ENCODE data around the gene RXRA. TPM values are rescaled to one million over a fixed set of nuclear protein-coding genes. Genes with fewer than 3 reads are reported as not detected.

RXRA gene
- total RNA-seq, 6 donors from 2014 or later, result 43.8 to 92.7 (median 74.1) TPM

DNA sequence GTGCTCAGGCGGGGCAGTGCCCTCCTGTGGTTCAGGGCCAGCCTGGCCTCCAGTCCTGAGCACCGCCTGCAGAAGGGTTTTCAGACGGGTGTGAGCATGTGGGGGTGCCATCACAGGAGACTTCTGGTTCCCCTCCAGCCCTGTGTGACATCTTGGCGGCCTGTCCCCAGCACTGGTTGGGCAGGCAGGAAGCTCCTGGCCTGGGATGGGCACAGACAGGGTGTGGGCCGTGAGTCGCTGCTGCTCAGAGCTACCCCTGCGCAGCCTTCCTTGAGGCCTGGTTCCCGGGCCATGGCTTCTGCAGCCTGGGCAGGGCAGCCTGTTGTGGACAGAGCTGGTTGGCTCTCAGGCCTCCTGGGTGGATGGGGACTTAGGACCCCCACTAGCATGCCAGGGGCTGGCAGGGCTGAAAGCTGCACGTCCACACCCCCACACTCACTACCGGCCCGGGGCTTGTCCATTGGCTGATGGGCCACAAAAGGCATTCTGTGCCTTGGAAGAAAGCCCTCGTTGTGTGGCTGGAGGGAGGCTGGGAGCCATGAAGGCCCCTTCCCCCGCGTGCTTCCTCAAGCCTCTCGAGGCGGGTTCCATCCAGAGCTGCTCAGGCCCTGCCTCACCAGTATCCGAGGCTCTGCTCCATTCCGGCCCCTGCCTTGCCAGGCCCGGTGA, 58.7 kb downstream of the RXRA start:
- TF ChIP-seq EP300 (IDR thresholded peaks at IDR 0.05) (no peak), POLR2A (IDR thresholded peaks at IDR 0.05) (no peak), POLR2AphosphoS5 (IDR thresholded peaks at IDR 0.05) (no peak)
- TF ChIP-seq, protein P1, sequence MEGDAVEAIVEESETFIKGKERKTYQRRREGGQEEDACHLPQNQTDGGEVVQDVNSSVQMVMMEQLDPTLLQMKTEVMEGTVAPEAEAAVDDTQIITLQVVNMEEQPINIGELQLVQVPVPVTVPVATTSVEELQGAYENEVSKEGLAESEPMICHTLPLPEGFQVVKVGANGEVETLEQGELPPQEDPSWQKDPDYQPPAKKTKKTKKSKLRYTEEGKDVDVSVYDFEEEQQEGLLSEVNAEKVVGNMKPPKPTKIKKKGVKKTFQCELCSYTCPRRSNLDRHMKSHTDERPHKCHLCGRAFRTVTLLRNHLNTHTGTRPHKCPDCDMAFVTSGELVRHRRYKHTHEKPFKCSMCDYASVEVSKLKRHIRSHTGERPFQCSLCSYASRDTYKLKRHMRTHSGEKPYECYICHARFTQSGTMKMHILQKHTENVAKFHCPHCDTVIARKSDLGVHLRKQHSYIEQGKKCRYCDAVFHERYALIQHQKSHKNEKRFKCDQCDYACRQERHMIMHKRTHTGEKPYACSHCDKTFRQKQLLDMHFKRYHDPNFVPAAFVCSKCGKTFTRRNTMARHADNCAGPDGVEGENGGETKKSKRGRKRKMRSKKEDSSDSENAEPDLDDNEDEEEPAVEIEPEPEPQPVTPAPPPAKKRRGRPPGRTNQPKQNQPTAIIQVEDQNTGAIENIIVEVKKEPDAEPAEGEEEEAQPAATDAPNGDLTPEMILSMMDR (IDR thresholded peaks at IDR 0.05), result no peak
- WGBS, 2 donors, result 66 to 72% methylated on average over 7 to 19 of the region's 19 CpGs
- ATAC-seq (ENCODE audit: low FRiP score in 2 of 2) (peak in 1 of 2 donors; percentile 34), DNase-seq (no peak)
- H3K36me3 ChIP-seq, result no peaks in the 10 kb centered on the region
- peaks cover 78 to 98% (median 91%) of the 10 kb centered on the region in 4 donors for H3K4me1 ChIP-seq
- H3K27me3 ChIP-seq, result no peaks in the 10 kb centered on the region
- no peak overlapping the region for H3K4me3 ChIP-seq
- H3K9me3 ChIP-seq, result no peaks in the 10 kb centered on the region
- peak overlapping the region in 2 of 4 donors; percentile 46 to 55 for H3K27ac ChIP-seq

DNA sequence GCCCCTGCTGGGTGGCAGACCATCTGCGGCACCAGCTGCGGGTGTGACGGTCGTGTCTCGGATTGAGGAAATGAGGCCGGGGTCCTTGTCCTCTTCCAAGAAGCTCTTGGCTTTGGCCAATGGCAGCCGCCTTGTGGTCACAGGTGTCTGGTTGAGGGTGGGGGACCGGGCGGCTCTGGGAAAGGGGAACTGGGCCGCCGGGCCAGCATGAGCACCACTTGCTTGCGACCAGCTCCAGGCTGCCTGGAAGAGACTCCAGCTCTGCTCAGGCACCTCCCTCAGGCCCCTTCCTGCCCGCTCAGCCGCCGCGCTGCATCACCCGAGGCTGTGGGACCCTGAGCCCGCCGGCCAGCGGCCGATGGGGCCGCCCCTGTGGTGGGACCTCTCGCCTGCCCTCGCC, 59.7 kb downstream of the RXRA start:
- DNase-seq (no peak), ATAC-seq (ENCODE audit: low FRiP score in 2 of 2) (no peak)
- WGBS, 2 donors, result 63 to 80% methylated on average over 6 to 19 of the region's 24 CpGs
- peaks cover 72 to 99% (median 87%) of the 10 kb centered on the region in 4 donors for H3K4me1 ChIP-seq
- no peaks in the 10 kb centered on the region for H3K36me3 ChIP-seq
- H3K27me3 ChIP-seq, result no peaks in the 10 kb centered on the region
- no peaks in the 10 kb centered on the region for H3K9me3 ChIP-seq
- peak overlapping the region in 2 of 4 donors; percentile 46 to 55 for H3K27ac ChIP-seq
- H3K4me3 ChIP-seq, result no peak overlapping the region
- TF ChIP-seq, protein P1 (IDR thresholded peaks at IDR 0.05), result no peak
- no peak for TF ChIP-seq POLR2A (IDR thresholded peaks at IDR 0.05)

DNA sequence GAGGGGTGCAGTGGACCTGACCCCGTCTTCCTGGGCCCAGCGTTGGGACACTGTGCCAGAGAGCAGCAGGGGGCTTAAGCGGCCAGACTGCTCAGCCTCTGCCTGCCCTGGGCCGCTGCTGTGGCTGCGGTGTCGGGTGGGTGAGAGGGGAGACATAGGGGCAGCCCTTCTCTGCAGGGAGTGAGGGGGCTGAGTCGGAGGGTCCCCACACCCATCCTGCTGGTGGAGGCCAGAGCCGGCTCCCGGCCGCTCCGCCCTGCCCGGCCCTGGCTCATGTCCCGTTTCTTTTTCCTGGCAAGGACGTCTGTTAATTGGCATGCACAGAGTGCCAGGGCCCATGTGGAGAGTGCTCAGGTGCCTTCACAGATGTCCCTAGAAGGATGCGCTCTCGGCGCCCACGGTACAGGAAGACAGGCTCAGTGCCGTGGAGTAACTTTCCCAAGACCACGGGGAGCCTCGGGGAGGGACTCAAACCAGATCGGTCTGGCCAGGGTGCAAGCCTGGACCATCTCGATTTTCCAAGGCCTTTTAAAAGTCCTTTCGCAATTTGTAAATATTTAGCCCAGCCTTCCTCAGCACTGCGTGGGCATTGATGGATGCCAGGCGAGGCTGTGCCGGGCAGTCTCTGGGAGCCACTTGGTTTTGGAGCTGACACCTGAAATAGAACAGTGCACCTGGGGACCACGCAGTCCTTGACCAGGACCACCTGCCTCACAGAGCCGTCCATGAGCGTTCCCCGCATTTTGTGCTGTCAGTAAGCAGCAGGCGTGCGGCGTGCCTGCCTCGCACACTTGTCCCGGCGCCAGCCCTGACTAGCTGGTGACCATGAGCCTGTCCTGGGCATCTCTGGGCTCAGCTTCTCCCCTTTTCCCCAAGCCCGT, 60.9 kb downstream of the RXRA start:
- ATAC-seq (ENCODE audit: low FRiP score in 2 of 2), result no peak

DNA sequence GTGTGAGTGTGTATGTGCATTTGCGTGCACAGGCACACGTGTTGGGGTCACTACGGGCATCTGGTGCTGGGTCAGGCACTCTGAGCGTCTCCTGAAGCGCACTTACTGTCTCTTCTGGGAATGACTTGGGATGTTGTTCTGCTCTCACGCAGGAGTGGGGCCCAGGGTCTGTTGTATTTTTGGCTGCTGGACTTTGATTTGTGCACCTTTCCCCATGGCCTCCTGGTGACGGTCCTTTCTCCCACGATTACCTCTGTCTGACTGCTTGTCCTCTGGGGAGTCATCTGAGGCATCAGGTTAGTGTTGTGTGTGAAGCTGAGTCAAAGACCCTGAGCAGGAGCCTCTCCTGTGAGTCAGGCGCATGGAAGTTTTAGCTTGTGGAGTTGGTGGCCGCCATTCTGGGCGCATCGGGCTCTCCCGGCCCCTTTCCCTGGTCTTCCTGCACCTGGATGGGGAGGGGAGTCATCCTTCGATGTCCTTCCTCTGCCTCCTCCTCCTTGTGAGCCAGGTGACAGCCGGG, 62.1 kb downstream of the RXRA start:
- Histone ChIP-seq H3K4me3 (no peak overlapping the region), H3K27me3 (no peaks in the 10 kb centered on the region), H3K9me3 (no peaks in the 10 kb centered on the region), H3K27ac (peak overlapping the region in 1 of 4 donors; percentile 22), H3K4me1 (peaks cover 69 to 99% (median 88%) of the 10 kb centered on the region in 4 donors), H3K36me3 (peaks cover 0 to 5% (median 0%) of the 10 kb centered on the region in 4 donors)
- TF ChIP-seq EP300 (IDR thresholded peaks at IDR 0.05), result no peak
- TF ChIP-seq, protein P1 (IDR thresholded peaks at IDR 0.05), result no peak
- TF ChIP-seq POLR2A (IDR thresholded peaks at IDR 0.05), result no peak
- TF ChIP-seq POLR2AphosphoS5 (IDR thresholded peaks at IDR 0.05), result no peak
- 90 to 95% methylated on average over 13 to 15 of the region's 15 CpGs for WGBS, 2 donors
- ATAC-seq (ENCODE audit: low FRiP score in 2 of 2), result no peak
- no peak for DNase-seq

More for the DNA sequence above, 60.9 kb downstream of the RXRA start:
- TF ChIP-seq EP300 (IDR thresholded peaks at IDR 0.05), result no peak
- TF ChIP-seq POLR2AphosphoS5 (IDR thresholded peaks at IDR 0.05), result no peak
- TF ChIP-seq, protein P1 (IDR thresholded peaks at IDR 0.05), result no peak
- no peak for TF ChIP-seq POLR2A (IDR thresholded peaks at IDR 0.05)
- no peaks in the 10 kb centered on the region for H3K9me3 ChIP-seq
- H3K4me1 ChIP-seq, result peaks cover 72 to 99% (median 88%) of the 10 kb centered on the region in 4 donors
- peak overlapping the region in 3 of 4 donors; percentile 19 to 66 (median 58) for H3K27ac ChIP-seq
- no peak overlapping the region for H3K4me3 ChIP-seq
- H3K36me3 ChIP-seq, result peaks cover 0 to 5% (median 0%) of the 10 kb centered on the region in 4 donors
- WGBS, 2 donors, result 49 to 60% methylated on average over 11 to 31 of the region's 38 CpGs
- no peaks in the 10 kb centered on the region for H3K27me3 ChIP-seq
- peak in 1 of 2 donors; percentile 61 for DNase-seq

Measured in upper lobe of left lung (tissue), 6 donors.